Measurements from ENCODE around the gene EFCAB11.

DNA sequence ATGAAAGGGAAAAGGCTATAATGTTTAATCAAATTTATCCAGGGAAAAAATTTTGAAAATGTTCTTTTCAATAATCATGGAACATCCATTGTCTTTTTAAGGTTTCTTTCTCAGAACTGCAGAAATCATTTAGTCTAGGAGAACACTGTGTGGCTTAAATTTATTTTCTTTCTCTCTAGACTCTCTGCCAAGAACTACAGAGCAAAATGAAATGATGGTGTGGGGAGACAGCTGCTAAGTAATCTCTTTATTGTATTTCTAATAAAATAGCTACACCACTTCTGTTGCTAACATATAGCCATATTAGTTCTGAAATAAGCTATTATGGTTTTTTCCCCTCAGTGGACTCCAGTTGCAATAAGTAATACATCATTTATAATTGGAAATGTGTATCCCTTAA, 120.9 kb downstream of the EFCAB11 start:
- TF ChIP-seq, protein P1, sequence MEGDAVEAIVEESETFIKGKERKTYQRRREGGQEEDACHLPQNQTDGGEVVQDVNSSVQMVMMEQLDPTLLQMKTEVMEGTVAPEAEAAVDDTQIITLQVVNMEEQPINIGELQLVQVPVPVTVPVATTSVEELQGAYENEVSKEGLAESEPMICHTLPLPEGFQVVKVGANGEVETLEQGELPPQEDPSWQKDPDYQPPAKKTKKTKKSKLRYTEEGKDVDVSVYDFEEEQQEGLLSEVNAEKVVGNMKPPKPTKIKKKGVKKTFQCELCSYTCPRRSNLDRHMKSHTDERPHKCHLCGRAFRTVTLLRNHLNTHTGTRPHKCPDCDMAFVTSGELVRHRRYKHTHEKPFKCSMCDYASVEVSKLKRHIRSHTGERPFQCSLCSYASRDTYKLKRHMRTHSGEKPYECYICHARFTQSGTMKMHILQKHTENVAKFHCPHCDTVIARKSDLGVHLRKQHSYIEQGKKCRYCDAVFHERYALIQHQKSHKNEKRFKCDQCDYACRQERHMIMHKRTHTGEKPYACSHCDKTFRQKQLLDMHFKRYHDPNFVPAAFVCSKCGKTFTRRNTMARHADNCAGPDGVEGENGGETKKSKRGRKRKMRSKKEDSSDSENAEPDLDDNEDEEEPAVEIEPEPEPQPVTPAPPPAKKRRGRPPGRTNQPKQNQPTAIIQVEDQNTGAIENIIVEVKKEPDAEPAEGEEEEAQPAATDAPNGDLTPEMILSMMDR (IDR thresholded peaks at IDR 0.05; ENCODE audit: insufficient read depth, low read depth, low read length) = no peak
- no peak for TF ChIP-seq EZH2 (IDR thresholded peaks at IDR 0.05; ENCODE audit: insufficient read depth, low read length)
